Measurements from ENCODE around the gene MUC5AC.

The MUC5AC gene

GRCh38 chr11:1194977-1195681 lies 37.4 kb downstream of the MUC5AC start:
- no peak for DNase-seq

- no peak for DNase-seq
Measured at GRCh38 chr11:1195682-1196515, 38.1 kb downstream of the MUC5AC start.

DNA sequence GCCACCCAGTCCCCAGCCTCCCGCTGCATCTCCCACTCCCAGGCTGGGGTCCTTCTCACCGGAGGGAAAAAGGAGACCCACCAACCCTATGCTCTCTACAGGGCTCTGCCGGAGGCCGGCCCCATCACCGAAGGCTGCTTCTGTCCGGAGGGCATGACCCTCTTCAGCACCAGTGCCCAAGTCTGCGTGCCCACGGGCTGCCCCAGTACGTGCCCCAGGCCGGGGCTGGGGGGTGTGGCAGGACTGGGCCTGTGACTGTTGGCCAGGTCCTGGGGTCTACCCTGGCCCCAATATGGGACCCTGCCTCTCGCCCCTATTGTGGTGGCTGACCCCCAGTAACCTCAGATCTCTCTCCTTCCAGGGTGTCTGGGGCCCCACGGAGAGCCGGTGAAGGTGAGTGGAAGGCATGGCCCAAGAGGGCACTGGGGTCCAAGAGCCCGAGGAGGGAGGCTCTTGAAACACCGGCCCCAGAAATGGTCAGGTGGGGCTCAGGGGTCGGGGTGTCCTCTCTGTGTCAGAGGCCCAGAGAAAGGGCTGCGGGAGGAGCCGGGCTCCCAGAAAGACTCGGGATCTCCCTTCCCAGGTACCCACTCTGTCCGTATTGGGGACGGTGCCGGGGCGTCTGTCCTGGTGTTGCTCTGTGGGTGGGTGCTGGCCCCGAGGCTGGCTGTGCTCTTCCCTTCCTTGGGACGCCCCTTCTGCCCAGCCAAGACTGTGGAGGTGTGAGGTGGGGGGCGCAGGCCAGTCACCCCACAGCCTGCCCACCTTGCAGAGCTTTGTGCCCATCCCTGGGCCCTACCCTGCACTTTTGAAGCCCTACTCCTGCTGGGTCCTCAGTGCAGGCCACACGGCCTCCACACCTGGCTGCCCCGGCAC lies 39.0 kb downstream of the MUC5AC start:
- DNase-seq: no peak

DNA sequence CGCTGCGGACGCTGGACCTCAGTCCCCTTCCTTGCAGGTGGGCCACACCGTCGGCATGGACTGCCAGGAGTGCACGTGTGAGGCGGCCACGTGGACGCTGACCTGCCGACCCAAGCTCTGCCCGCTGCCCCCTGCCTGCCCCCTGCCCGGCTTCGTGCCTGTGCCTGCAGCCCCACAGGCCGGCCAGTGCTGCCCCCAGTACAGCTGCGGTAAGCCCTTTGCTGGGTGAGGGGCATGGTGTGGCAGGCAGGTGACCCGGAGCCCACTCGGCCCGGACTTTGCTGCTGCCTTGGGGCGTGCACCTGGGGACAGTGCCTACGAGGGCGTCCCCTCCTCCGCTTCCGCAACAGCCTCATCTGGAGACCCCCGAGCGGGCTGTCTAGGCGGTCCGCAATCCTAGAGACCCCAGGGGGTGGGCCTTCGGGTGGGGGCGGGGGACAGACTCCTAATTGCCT lies 39.7 kb downstream of the MUC5AC start:
- DNase-seq: no peak

DNA sequence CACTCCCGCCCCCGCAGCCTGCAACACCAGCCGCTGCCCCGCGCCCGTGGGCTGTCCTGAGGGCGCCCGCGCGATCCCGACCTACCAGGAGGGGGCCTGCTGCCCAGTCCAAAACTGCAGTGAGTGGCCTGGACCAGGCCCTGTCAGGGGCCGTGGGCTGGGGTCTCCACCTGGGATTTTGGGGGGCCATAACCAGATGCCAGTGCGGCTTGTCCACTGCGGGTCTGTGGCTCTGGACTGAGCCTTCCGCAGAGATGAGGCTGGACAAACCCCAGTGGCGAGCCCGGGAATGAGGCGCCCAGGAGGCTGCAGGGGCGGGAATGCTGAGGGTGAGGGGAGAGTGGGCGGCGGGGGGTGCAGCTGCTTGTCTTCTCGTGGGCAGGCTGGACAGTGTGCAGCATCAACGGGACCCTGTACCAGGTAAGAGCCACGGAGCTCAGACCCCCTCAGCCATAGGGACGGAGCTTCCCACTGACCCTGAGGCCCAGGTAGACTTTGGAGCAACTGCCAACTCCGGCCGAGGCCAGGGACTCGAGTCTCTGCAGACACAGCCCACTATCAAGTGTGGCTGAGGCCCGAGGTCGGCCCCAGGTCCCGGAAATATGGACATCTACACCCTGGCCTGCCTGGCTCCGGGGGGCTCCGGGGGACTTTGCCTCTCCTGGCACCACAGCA lies 40.3 kb downstream of the MUC5AC start:
- no peak for DNase-seq

DNA sequence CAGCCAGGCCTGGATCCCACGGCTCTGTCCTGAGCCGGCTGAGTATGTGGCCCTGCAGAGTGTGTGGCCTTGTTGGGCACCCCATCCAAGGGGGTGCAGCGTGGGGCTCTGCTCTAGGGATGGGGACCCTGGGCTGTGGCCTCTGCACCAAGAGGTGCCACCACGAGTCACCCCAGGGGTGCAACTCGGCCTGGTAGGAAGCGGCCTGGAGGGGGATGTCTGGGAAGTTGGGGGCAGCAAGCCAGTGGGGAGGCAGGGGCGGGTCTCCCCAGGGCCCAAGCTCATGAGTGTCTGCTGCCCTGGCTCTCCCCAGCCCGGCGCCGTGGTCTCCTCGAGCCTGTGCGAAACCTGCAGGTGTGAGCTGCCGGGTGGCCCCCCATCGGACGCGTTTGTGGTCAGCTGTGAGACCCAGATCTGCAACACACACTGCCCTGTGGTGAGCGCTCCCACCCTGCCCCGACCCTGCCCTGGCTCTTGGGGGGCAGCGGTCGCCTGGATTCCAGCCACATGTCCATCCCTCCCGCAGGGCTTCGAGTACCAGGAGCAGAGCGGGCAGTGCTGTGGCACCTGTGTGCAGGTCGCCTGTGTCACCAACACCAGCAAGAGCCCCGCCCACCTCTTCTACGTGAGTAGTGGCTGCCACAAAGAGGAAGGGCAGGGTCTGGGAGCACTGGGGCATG lies 40.9 kb downstream of the MUC5AC start:
- no peak for DNase-seq

GRCh38 chr11:1199241-1199750 lies 41.5 kb downstream of the MUC5AC start:
- no peak for DNase-seq

DNA sequence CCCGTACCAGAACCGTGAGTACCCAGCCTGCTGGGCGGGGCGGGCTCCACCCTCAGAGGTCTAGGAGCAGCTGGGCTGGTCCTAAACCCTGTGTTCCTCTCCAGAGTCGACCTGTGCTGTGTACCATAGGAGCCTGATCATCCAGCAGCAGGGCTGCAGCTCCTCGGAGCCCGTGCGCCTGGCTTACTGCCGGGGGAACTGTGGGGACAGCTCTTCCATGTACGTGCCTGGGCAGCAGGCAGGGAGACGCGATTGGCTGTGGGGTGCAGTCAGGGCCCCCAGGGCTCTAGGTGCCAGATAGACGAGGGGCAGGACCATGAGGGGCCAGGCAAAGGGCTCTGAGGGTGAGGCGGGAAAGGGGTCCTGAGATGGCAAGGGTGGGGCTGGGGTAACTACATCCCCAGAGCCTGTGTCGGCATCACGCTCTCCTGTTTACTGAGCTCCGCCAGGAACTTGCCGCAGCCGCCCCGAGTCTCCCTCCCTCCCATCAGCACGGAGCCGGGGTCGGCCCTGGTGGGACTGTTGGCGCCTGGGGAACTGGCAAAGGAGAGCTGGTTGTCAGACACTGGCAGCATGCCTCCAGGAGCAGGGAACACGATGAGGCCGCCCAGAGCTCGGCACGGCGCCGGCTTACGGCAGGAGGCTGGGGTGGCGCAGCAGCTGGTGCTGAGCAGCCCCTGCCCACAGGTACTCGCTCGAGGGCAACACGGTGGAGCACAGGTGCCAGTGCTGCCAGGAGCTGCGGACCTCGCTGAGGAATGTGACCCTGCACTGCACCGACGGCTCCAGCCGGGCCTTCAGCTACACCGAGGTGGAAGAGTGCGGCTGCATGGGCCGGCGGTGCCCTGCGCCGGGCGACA lies 42.2 kb downstream of the MUC5AC start:
- no peak for DNase-seq

DNA sequence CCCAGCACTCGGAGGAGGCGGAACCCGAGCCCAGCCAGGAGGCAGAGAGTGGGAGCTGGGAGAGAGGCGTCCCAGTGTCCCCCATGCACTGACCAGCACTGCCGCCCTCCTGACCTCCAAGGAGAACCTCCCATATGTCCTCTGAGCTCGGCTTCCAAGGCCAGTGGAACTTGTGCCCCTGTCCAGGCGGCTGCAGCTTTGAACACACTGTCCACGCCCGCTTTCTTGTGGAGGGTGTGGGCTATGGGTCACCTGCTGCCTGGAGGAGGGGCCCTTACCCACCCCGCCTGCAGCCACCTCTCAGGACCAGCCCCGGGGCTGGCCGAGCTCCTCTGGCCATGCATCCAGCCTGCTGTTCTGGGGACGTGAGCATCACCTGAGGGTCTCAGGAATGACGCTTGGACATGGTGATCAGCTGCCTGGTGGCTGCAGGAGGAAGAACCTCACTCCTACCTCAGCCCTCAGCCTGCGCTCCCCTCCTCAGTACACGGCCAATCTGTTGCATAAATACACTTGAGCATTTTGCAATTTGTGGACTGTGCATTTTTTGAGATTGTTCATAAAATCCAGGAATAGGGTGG lies 42.9 kb downstream of the MUC5AC start:
- no peak for DNase-seq

GRCh38 chr11:1201395-1202153 lies 43.8 kb downstream of the MUC5AC start:
- no peak for DNase-seq

GRCh38 chr11:1202154-1202775 lies 44.5 kb downstream of the MUC5AC start:
- DNase-seq: no peak

DNA sequence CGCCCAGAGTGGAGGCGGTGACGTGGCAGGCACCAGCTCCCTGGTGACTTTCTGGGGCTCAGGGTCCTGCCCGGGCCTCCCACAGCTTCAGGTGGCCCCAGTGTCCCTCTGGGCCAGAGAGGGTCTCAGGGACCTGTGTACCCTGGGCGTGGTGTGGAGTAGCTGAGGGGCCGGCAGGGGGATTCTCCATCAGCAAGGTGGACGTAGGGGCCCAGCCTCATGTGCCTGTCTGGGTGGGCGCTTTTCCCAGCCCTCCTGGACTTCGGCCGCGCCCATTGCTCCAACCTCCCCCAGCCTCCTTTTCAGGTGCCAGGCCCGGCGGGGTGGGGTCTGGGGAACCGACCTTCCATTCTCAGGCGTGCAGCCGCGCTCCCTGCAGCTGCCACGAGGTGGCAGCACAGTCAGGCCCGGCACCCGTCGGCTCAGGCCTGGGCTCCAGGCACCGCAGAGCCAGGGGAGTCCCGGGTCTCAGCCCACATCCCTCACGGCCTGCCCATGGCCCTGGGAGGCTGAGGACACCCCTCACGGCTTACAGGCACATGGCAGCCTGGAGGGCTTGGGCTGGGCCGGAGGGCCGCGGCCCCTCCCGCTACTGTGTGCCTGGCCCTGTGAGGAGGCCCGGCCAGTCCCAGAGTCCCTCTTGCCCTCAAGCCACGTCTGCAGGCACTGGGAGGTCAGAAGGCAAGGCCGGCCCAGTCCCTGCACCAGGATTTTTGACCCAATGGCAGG lies 45.2 kb downstream of the MUC5AC start:
- DNase-seq: peak in 34 of 51 donors; percentile 3 to 68 (median 22)

DNA sequence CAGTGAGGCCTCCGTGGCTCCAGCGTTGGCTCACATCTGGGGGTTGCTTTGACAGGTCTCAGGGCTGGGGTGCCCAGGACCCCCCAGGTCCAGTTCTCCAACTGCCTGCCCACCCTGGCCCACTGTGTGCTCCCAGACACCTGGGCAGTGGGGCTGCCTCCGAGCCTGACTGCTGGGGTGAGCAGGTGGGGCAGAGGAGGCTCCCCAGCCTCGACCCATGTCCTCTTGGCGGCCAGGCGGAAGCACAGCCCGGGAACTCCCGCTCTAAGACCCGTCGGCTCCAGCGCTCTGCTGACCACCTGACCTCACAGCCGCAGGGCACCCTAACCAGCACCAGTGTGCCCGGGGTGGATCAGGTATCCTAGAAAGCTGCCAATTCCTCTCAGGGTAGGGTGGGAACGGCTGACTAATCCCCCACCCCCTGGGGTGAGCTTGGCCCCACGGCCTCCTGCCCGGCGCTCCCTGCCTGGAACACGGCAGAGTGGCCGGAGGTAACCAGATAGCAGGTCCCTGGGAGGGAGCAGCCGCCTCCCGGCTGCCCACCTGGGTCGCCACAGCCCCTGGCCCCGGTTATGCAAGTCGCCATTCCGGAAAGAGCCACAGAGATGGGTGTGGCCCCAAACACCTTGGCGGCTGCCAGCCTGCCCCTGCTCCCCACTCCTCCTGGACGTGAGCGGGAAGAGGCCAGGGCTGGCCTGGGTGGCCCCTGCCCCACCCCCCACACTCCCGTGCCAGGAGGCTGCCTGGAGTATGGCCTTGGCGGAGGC lies 45.9 kb downstream of the MUC5AC start:
- no peak for DNase-seq

- no peak for DNase-seq
Measured at GRCh38 chr11:1204381-1205101, 46.8 kb downstream of the MUC5AC start.
